Keratinocyte (primary cell): Measurements from ENCODE around the gene GRM4. TPM values are rescaled to one million over a fixed set of nuclear protein-coding genes. Genes with fewer than 3 reads are reported as not detected.

Experiments
- DNase-seq: peaks from one replicate; pipeline ENCODE4 v3.0.0-alpha.2; 2011; ENCODE audit warnings: low read depth, missing footprints, low spot score
- FAIRE-seq: peaks from 2 replicates; lab custom pipeline; 2011; peaks lifted over from hg19 to GRCh38; lab: Jason Lieb, UNC
- H2AFZ ChIP-seq: 2 replicates; pipeline ENCODE4 v1.6.0; 2012; ENCODE audit warnings: low read length, control low read depth, inconsistent platforms; ENCODE audit not compliant: control insufficient read depth
- H3K27ac ChIP-seq: 2 replicates; pipeline ENCODE4 v1.5.1; 2011; ENCODE audit warnings: low read length; ENCODE audit not compliant: control insufficient read depth, insufficient read depth
- H3K27me3 ChIP-seq: 3 replicates; pipeline ENCODE4 v1.6.0; 2011; ENCODE audit warnings: low read length; ENCODE audit not compliant: control insufficient read depth, insufficient read depth; ENCODE audit errors: extremely low read depth
- H3K36me3 ChIP-seq, 2 experiments: 2 replicates in 1 of 2; 3 replicates in 1 of 2; pipeline ENCODE4 v1.5.1; 2011; ENCODE audit warnings: low read length in 2 of 2, mild to moderate bottlenecking in 1 of 2; ENCODE audit not compliant: control insufficient read depth in 2 of 2, insufficient read depth in 2 of 2; ENCODE audit errors: extremely low read depth in 1 of 2
- H3K4me1 ChIP-seq: 3 replicates; pipeline ENCODE4 v1.5.1; 2011; ENCODE audit warnings: low read length; ENCODE audit not compliant: control insufficient read depth, insufficient read depth; ENCODE audit errors: extremely low read depth
- H3K4me2 ChIP-seq: 3 replicates; pipeline ENCODE4 v1.6.0; 2011; ENCODE audit warnings: low read depth, low read length; ENCODE audit not compliant: control insufficient read depth, insufficient read depth; ENCODE audit errors: extremely low read depth
- H3K4me3 ChIP-seq, 3 experiments: fragments of 200-600 bp in 1 of 3; sonication (generic) in 1 of 3; 2 replicates in 2 of 3; 3 replicates in 1 of 3; pipeline ENCODE4 v1.5.1; 2011 to 2016; ENCODE audit warnings: low read length in 3 of 3, mild to moderate bottlenecking in 3 of 3, control low read depth in 2 of 3, inconsistent platforms in 1 of 3, low read depth in 1 of 3, mixed read lengths in 1 of 3, mixed run types in 1 of 3, moderate library complexity in 1 of 3; ENCODE audit not compliant: control insufficient read depth in 2 of 3, insufficient read depth in 2 of 3; ENCODE audit errors: extremely low read depth in 1 of 3
- H3K79me2 ChIP-seq: 2 replicates; pipeline ENCODE4 v1.6.0; 2012; ENCODE audit warnings: low read length; ENCODE audit not compliant: control insufficient read depth, insufficient read depth
- H3K9ac ChIP-seq: 3 replicates; pipeline ENCODE4 v1.6.0; 2011; ENCODE audit warnings: low read length; ENCODE audit not compliant: control insufficient read depth, insufficient read depth; ENCODE audit errors: extremely low read depth
- H3K9me1 ChIP-seq: 3 replicates; pipeline ENCODE4 v1.6.0; 2011; ENCODE audit warnings: low read length; ENCODE audit not compliant: control insufficient read depth, insufficient read depth; ENCODE audit errors: extremely low read depth
- H3K9me3 ChIP-seq: 2 replicates; pipeline ENCODE4 v1.5.1; 2012; ENCODE audit warnings: low read depth, low read length; ENCODE audit not compliant: control insufficient read depth
- H4K20me1 ChIP-seq: 3 replicates; pipeline ENCODE4 v1.6.0; 2011; ENCODE audit warnings: low read length; ENCODE audit not compliant: control insufficient read depth, insufficient read depth; ENCODE audit errors: extremely low read depth
- EZH2 ChIP-seq: IDR thresholded peaks from one replicate; pipeline ENCODE4 v1.6.1; 2012; ENCODE audit warnings: inconsistent platforms, mild to moderate bottlenecking, low read length, moderate library complexity
- dilution Hi-C: fragments of 300-500 bp; cut with MboI; formaldehyde crosslinking; loops from one replicate; pipeline ENCODE4 v1.7.0; 2020; ENCODE audit warnings: low sequenced_read_pairs; ENCODE audit not compliant: extremely low pct_ligation_motif_present
- polyA plus RNA-seq, 5 experiments: library from polyadenylated mRNA; depleted of rRNA in 3 of 5; stranded (reverse) in 3 of 5; stranded (forward) in 1 of 5; unstranded in 1 of 5; fragments of >200 nt; gene quantifications; 1 replicate in 1 of 5; 2 replicates in 3 of 5; 3 replicates in 1 of 5; pipeline versions ENCODE4 v1.2.1 to v1.2.3, GENCODE V29; 2011 to 2012; ENCODE audit warnings: missing spikeins in 2 of 5, low read depth in 1 of 5, low replicate concordance in 1 of 5
- TF ChIP-seq, protein P1 (sequence below), 3 experiments: IDR thresholded peaks in 1 of 3; conservative IDR thresholded peaks in 1 of 3; optimal IDR thresholded peaks in 1 of 3; 2 replicates in 2 of 3; 3 replicates in 1 of 3; pipeline versions ENCODE3 to v1.5.1; 2011; ENCODE audit warnings: low read length in 3 of 3, mild to moderate bottlenecking in 3 of 3, moderate library complexity in 2 of 3, control low read depth in 1 of 3, inconsistent platforms in 1 of 3; ENCODE audit not compliant: insufficient read depth in 2 of 3; ENCODE audit errors: extremely low read depth in 1 of 3

Gene GRM4
- polyA plus RNA-seq, 1 donor (not counting 4 experiments of a cell fraction or from before 2014, with no cell fraction given), result not detected

DNA sequence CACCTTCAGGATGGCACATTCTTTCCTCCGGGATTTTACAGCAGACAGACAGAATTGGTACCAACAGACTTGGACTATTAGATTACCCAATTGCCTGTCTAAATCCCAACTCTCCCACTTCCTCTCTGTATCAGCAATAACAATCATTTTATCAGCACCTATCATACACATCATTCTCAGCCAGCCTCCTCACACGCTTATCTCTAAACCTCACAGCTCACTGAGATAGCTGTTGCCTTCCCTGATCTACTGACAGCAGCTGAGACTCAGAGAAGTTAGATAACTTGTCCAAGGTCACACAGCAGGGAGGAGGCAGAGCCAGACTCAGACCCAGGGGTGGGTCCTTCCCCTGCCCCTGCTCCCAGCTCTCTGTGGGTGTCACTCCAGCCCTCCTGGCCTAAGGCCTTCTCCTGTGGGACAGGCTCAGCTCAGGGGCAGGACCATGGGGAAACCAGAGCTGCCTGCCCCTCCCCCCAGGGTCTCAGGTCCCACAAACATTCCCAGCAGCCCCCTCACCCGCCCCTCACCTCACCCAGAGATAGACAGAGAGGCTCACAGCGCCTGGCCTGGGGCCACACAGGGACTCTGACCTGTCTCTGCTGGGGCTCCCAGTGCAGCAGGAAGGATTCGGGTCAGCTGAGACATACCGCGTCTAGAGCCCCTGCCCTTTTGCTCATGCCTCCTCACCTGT is 92.8 kb downstream of the GRM4 start:
- Histone ChIP-seq H4K20me1 (no peaks in the 10 kb centered on the region), H3K79me2 (no peaks in the 10 kb centered on the region), H3K4me1 (no peaks in the 10 kb centered on the region), H3K36me3 (no peaks in the 10 kb centered on the region), H3K27ac (no peak overlapping the region), H3K4me2 (no peak overlapping the region), H3K9me1 (no peaks in the 10 kb centered on the region), H3K27me3 (peaks cover 14% of the 10 kb centered on the region), H3K4me3 (no peak overlapping the region), H3K9ac (no peak overlapping the region), H3K9me3 (no peaks in the 10 kb centered on the region), H2AFZ (no peak overlapping the region)
- no peak for DNase-seq
- TF ChIP-seq EZH2, result no peak
- TF ChIP-seq, protein P1, sequence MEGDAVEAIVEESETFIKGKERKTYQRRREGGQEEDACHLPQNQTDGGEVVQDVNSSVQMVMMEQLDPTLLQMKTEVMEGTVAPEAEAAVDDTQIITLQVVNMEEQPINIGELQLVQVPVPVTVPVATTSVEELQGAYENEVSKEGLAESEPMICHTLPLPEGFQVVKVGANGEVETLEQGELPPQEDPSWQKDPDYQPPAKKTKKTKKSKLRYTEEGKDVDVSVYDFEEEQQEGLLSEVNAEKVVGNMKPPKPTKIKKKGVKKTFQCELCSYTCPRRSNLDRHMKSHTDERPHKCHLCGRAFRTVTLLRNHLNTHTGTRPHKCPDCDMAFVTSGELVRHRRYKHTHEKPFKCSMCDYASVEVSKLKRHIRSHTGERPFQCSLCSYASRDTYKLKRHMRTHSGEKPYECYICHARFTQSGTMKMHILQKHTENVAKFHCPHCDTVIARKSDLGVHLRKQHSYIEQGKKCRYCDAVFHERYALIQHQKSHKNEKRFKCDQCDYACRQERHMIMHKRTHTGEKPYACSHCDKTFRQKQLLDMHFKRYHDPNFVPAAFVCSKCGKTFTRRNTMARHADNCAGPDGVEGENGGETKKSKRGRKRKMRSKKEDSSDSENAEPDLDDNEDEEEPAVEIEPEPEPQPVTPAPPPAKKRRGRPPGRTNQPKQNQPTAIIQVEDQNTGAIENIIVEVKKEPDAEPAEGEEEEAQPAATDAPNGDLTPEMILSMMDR (optimal IDR thresholded peaks at IDR 0.05 in 1 of 3, IDR thresholded peaks at IDR 0.05 in 1 of 3, conservative IDR thresholded peaks at IDR 0.05 in 1 of 3; ENCODE audit: extremely low read depth in 1 of 3, insufficient read depth in 2 of 3, low read length in 3 of 3), result no peak
- dilution Hi-C loops, result no loop called here
- no peak for FAIRE-seq

- Histone ChIP-seq H3K79me2 (no peaks in the 10 kb centered on the region), H3K4me1 (no peaks in the 10 kb centered on the region), H4K20me1 (no peaks in the 10 kb centered on the region), H3K4me3 (no peak overlapping the region), H3K36me3 (no peaks in the 10 kb centered on the region), H3K27ac (no peak overlapping the region), H3K9ac (no peak overlapping the region), H3K9me1 (no peaks in the 10 kb centered on the region), H3K27me3 (peaks cover 14% of the 10 kb centered on the region), H2AFZ (no peak overlapping the region), H3K4me2 (no peak overlapping the region), H3K9me3 (no peaks in the 10 kb centered on the region)
- dilution Hi-C loops, result no loop called here
- DNase-seq, result no peak
- TF ChIP-seq EZH2, result no peak
- TF ChIP-seq, protein P1 (optimal IDR thresholded peaks at IDR 0.05 in 1 of 3, IDR thresholded peaks at IDR 0.05 in 1 of 3, conservative IDR thresholded peaks at IDR 0.05 in 1 of 3; ENCODE audit: extremely low read depth in 1 of 3, insufficient read depth in 2 of 3, low read length in 3 of 3), result no peak
- FAIRE-seq, result no peak
These were observed 93.6 kb downstream of the GRM4 start for GRCh38 chr6:34052071-34052825.
